Measurements from ENCODE around the gene UCP2.

UCP2 gene

DNA sequence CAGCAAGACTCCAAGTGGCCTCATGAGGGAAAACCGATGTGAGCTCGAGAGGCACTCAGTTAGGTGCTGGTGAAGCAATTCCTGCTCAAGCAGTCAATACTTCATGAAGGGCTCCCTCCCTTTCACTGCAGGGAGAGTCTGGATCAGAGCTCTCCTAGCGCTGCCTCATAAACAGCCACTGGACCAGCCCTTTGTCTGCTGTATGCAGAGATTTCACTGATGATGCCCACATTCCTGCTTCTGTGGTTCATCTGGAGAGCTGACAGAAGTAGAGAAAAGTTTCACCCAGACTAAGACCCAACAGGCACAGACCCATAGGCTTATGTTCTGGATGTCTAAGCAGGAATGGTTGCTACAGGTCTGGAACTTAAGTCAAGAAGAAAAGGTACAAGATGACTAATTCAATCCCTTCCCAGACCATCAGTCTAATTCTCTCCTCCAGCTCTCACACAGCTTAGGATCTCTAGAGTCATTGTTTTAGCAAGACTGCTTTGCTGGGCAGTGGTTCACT, 4.0 kb downstream of the UCP2 start:
- CTCF ChIA-PET, result interaction anchor here (1.4 to 5.1 kb wide), 4 partner anchors 10 to 353 kb away, joined by 3 to 49 read pairs (median 6); no protein-coding TSS in a partner anchor
- DNase-seq (ENCODE audit: extremely low spot score), result no peak
- POLR2A ChIA-PET, result interaction anchor here (1.0 kb wide), 1 partner anchor 11 kb away, joined by 4 read pairs; no protein-coding TSS in a partner anchor
- no peak for TF ChIP-seq CTCF (IDR thresholded peaks at IDR 0.05; ENCODE audit: control extremely low read depth, extremely low read depth, low read depth, missing control alignments)

DNA sequence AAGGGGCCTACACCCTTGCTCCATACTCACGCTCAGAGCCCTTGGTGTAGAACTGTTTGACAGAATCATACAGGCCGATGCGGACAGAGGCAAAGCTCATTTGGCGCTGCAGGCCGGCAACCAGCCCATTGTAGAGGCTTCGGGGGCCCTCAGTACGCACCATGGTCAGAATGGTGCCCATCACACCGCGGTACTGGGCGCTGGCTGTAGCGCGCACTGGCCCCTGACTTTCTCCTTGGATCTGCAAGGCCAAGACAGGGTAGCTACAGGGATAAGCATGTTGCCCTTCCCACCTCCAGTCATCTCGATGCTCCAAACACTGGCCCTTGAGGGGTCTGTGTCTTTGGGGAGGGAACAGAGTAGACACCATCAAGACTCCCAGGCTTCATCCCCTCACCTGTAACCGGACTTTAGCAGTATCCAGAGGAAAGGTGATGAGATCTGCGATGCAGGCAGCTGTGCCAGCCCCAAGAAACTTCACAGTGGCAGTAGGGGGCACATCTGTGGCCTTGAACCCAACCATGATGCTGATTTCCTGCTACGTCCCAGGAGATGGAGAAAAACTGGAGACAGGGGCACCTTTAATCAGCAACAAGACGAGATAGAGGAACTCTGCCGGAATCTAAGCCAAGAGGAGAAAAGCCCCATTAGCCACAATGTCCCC, 4.7 kb downstream of the UCP2 start:
- ChIA-PET POLR2A (no interaction called here), CTCF (interaction anchor here (1.1 to 5.1 kb wide), 3 partner anchors 12 to 30 kb away, joined by 3 to 49 read pairs (median 6); no protein-coding TSS in a partner anchor)
- no peak for DNase-seq (ENCODE audit: extremely low spot score)
- no peak for TF ChIP-seq CTCF (IDR thresholded peaks at IDR 0.05; ENCODE audit: control extremely low read depth, extremely low read depth, low read depth, missing control alignments)

DNA sequence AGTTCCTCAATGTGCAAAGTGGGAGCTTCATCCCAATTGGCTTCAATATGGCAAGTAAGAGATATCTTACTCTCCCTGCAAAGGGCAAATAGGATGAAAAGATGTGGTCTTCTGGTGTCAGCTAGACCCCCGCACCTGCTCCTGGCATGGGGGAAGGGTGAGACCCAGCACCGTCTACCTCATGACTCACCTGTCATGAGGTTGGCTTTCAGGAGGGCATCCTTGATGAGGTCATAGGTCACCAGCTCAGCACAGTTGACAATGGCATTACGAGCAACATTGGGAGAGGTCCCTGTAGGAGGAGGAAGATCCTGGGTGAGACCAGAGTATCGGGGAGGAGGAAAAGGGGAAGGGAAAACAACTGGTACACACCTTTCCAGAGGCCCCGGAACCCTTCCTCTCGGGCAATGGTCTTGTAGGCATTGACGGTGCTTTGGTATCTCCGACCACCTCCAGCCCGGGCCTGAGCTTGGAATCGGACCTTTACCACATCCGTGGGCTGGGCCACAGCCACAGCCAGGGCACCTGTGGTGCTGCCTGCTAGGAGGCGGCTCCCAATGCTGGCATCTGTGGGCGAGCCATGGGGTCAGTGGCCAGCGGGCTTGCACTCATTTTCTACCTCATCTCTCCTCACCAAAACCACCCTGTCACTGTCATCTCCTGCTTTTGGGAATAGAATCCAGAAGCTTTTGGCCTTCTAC, 6.0 kb downstream of the UCP2 start:
- no peak for TF ChIP-seq CTCF (IDR thresholded peaks at IDR 0.05; ENCODE audit: control extremely low read depth, extremely low read depth, low read depth, missing control alignments)
- CTCF ChIA-PET, result interaction anchor here (1.2 to 2.9 kb wide), 2 partner anchors 10 to 12 kb away, joined by 4 to 14 read pairs; no protein-coding TSS in a partner anchor
- POLR2A ChIA-PET, result no interaction called here
- DNase-seq (ENCODE audit: extremely low spot score), result no peak

- ChIA-PET CTCF (interaction anchor here (1.2 to 2.9 kb wide), 4 partner anchors 9 to 349 kb away, joined by 3 to 14 read pairs (median 4); no protein-coding TSS in a partner anchor), POLR2A (no interaction called here)
- DNase-seq (ENCODE audit: extremely low spot score), result no peak
- no peak for TF ChIP-seq CTCF (IDR thresholded peaks at IDR 0.05; ENCODE audit: control extremely low read depth, extremely low read depth, low read depth, missing control alignments)
Measured at GRCh38 chr11:73975479-73975757, 7.2 kb downstream of the UCP2 start.

GRCh38 chr11:73974604-73975478, 7.8 kb downstream of the UCP2 start:
- TF ChIP-seq CTCF (IDR thresholded peaks at IDR 0.05; ENCODE audit: control extremely low read depth, extremely low read depth, low read depth, missing control alignments), result no peak
- DNase-seq (ENCODE audit: extremely low spot score), result no peak
- CTCF ChIA-PET, result interaction anchor here (1.3 to 2.9 kb wide), 3 partner anchors 11 to 349 kb away, joined by 3 to 14 read pairs (median 3); no protein-coding TSS in a partner anchor
- POLR2A ChIA-PET, result no interaction called here
